ENCODE measurements around the gene CSF2RB. TPM values are rescaled to one million over a fixed set of nuclear protein-coding genes. Genes with fewer than 3 reads are reported as not detected.

The CSF2RB gene
- total and polyA plus RNA-seq, 9 donors, result 0.53 to 2.3 (median 1.8) TPM

DNA sequence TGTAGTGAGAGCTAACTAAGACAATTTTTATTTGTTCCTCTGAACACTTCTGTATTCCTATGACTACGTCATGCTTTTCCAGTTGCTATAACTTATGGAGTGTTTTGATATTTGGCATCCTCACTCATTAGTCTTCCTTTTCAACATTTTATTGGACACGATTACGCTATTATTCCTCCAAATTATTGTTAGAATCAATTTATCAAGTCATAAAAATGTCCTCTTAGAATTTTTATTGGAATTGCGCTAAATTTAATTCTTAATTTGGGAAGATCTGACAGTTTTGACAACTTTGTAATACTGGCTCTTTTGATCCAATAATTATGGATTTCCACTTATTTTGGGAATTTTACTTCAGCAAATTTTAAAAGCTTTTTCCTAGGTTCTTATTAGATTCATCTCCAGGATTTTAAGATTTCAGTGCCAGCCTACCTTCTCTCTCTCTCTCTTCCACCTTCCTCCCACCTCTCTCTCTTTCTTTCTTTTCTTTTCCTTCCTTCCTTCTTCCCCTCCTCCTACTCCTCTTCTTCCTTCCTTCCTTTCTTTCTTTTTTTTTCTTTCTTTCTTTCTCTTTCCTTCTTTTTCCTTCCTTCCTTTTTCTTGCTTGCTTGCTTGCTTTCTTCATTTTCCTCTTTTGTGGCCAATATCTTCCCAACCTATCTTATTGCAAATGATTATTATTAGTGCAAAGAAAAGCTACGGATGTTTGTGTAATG is 55.0 kb downstream of the CSF2RB start:
- intact Hi-C loops (cut with DNase I), result no loop called here
- no peak overlapping the region for H3K27ac ChIP-seq
- H3K27me3 ChIP-seq, result no peaks in the 10 kb centered on the region
- no peaks in the 10 kb centered on the region for H3K4me1 ChIP-seq (ENCODE audit: insufficient read depth)
- H3K4me3 ChIP-seq, result no peak overlapping the region
- no peaks in the 10 kb centered on the region for H3K9me3 ChIP-seq
- no peak for TF ChIP-seq POLR2A (IDR thresholded peaks at IDR 0.05)
- TF ChIP-seq, protein P1, sequence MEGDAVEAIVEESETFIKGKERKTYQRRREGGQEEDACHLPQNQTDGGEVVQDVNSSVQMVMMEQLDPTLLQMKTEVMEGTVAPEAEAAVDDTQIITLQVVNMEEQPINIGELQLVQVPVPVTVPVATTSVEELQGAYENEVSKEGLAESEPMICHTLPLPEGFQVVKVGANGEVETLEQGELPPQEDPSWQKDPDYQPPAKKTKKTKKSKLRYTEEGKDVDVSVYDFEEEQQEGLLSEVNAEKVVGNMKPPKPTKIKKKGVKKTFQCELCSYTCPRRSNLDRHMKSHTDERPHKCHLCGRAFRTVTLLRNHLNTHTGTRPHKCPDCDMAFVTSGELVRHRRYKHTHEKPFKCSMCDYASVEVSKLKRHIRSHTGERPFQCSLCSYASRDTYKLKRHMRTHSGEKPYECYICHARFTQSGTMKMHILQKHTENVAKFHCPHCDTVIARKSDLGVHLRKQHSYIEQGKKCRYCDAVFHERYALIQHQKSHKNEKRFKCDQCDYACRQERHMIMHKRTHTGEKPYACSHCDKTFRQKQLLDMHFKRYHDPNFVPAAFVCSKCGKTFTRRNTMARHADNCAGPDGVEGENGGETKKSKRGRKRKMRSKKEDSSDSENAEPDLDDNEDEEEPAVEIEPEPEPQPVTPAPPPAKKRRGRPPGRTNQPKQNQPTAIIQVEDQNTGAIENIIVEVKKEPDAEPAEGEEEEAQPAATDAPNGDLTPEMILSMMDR (IDR thresholded peaks at IDR 0.05), result no peak
- no peak for TF ChIP-seq EP300 (IDR thresholded peaks at IDR 0.05)
- WGBS, 3 donors, result 86 to 96% (median 95%) methylated on average over 5 of the region's 5 CpGs
- no peak for DNase-seq
- no peaks in the 10 kb centered on the region for H3K36me3 ChIP-seq

DNA sequence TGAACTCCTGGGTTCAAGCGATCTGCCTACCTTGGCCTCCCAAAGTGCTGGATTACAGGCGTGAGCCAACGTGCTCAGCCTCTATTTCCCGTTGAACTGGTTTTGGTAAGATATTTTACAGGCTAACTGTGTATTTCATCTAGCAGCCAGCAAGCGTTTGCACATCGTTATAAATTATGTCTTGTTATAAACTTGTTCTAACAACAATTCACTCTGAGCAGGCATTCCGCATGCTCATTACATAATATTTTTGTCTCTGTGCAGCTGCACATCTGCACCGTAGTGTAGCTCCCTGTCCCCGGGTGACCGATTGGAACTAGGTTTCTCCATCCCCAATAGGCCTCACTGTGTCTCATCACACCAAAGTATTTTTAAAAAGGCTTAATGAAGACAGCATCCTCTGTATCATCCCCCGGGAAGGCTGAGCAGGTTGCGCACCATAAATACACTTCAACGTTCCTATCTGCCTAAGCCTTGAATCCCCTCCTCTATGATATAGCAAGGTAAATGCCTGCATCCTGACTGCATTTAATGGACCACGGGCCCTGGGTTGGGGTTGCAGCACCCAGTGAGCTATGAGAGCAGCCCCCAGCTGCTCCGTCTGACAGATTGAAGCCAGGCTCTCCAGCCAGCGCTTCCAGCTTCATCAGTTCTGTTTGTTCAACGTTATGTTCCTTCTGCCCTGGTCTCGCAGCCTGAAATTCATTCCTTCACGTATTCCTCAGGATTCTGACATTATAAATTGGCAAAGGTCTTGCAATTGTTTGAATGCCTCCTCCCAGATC is 58.1 kb downstream of the CSF2RB start:
- intact Hi-C loops (cut with DNase I), result loop anchor here in 3 of 4 donors (5.0 to 10.0 kb wide), 3 partner anchors 107 to 194 kb away; partner anchors contain the start of genes IFT27 (in 1 of the 3) and NCF4 (in 1 of the 3)
- WGBS, 3 donors, result 31 to 33% (median 31%) methylated on average over 19 of the region's 19 CpGs
- Histone ChIP-seq H3K9me3 (no peaks in the 10 kb centered on the region), H3K27ac (no peak overlapping the region), H3K36me3 (no peaks in the 10 kb centered on the region), H3K27me3 (no peaks in the 10 kb centered on the region), H3K4me1 (ENCODE audit: insufficient read depth) (no peaks in the 10 kb centered on the region), H3K4me3 (no peak overlapping the region)
- DNase-seq, result no peak
- TF ChIP-seq POLR2A (IDR thresholded peaks at IDR 0.05) (no peak), EP300 (IDR thresholded peaks at IDR 0.05) (no peak)
- TF ChIP-seq, protein P1 (IDR thresholded peaks at IDR 0.05), result no peak

DNA sequence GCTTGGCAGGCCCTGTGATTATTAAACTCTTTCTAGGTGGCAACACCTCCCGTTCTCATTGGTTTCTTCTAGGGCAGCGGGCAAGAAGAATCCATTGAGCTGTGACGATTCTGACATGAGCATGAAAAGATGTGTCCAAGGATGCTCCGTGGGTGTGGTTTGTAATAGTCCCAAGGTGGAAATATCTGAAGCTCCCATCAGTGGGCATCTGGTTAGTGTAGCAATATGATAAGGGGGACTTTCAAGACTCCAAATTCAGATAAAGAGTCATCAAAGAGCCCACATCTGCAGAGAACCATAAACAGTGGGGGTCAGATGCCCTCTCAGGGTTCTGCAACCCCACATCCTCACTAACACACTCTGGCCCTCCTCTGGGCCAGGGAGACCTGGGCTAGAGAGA is 63.2 kb downstream of the CSF2RB start:
- Histone ChIP-seq H3K36me3 (no peaks in the 10 kb centered on the region), H3K4me1 (ENCODE audit: insufficient read depth) (no peaks in the 10 kb centered on the region), H3K9me3 (no peaks in the 10 kb centered on the region), H3K27me3 (no peaks in the 10 kb centered on the region), H3K27ac (no peak overlapping the region), H3K4me3 (no peak overlapping the region)
- TF ChIP-seq EP300 (IDR thresholded peaks at IDR 0.05) (no peak), POLR2A (IDR thresholded peaks at IDR 0.05) (no peak)
- TF ChIP-seq, protein P1 (IDR thresholded peaks at IDR 0.05), result no peak
- no peak for DNase-seq
- WGBS, 3 donors, result 93 to 97% (median 95%) methylated on average over 4 of the region's 4 CpGs
- intact Hi-C loops (cut with DNase I), result loop anchor here in 3 of 4 donors (5.0 to 10.0 kb wide), 4 partner anchors 112 to 194 kb away; partner anchors contain the start of gene NCF4 (in 1 of the 3)

DNA sequence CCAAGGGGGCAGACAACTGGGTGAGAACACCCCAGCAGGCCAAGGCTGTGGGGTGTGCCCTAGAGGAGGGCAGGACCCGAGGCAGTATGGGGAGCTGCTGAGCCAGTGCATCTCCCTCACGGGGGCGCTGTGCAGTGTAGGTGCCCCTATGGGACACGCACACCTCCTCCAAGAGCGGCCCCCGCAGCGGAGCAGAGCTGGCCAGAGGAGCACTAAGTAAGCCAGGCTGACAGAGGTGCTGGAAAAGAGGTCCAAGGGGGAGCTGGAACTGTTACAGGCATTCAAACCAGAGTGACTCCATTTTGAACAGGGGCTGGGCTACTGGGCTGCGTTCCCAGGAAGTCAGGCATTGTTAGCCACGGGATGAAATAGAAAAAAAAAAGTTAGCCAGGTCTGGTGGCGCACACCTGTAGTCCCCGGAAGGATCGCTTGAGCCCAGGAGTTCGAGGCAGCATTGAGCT is 64.0 kb downstream of the CSF2RB start:
- no peaks in the 10 kb centered on the region for H3K9me3 ChIP-seq
- H3K36me3 ChIP-seq, result no peaks in the 10 kb centered on the region
- peak overlapping the region; percentile 35 for H3K4me3 ChIP-seq
- peak; percentile 33 to 65 (median 50) for DNase-seq
- TF ChIP-seq, protein P1 (IDR thresholded peaks at IDR 0.05), result peak in 1 of 3 donors; percentile 13
- no peak for TF ChIP-seq EP300 (IDR thresholded peaks at IDR 0.05)
- intact Hi-C loops (cut with DNase I), result loop anchor here in 3 of 4 donors (5.0 to 10.0 kb wide), 4 partner anchors 113 to 195 kb away; partner anchors contain the start of gene NCF4 (in 1 of the 3)
- H3K27me3 ChIP-seq, result no peaks in the 10 kb centered on the region
- WGBS, 3 donors, result 22 to 36% (median 24%) methylated on average over 13 of the region's 13 CpGs
- no peaks in the 10 kb centered on the region for H3K4me1 ChIP-seq (ENCODE audit: insufficient read depth)
- no peak overlapping the region for H3K27ac ChIP-seq
